HG03280 (cell line): Measurements from ENCODE around the gene FGF23.
"Not testable (repeated sequence)": the region's sequence is repeated elsewhere in the genome, so short reads cannot be mapped to it uniquely, and the experiment has no call there.

Experiments used
- ATAC-seq: cut with Tn5 transposase; IDR thresholded peaks from one replicate; pipeline ENCODE4 v1.9.1; 2021; ENCODE audit warnings: mild to moderate bottlenecking, moderate library complexity; ENCODE audit not compliant: unreplicated experiment

The FGF23 gene

DNA sequence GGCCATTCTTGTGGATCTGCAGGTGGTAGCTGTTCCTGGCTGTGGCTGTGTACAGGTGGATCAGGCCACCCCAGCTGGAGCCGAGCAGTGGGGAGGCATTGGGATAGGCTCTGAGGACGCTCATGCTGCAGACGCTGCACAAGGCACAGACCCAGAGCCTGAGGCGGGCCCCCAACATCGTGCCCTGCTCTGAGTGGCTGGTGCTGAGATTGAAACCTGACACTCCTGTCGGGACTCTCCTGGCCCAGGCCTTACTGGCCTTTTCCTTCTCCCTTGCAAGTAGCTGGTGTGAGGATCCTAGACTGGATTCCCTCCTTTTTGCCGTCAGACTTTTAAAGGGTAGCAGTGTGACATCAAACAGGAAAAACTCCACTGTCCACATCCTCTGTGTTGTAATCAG, at the start of gene FGF23:
FGF23 (minus strand) TSS at position 308 of the 400 bp plus-strand sequence; CDS start at position 178, 130 bp downstream.
- no peak for ATAC-seq

DNA sequence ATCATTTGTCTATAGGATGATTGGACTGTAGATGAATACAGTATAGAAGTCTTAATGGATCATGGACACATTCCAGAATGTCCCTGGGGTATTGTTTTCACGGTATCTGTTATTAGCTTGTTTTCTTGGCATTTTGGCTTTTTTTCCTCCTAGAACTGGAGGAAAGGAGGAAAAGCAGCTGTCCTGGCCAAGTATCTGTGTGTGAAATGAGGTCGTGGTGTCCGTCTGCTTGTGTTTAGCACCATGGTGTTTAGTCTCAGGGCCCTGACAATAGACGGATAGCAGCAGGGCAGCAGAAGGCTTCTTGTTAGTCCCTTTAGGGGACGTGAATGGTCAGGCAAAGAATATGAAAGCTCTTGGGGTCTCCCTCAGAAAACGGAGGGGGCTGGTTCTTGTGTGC, 44.9 kb upstream of the FGF23 start:
- no peak for ATAC-seq

DNA sequence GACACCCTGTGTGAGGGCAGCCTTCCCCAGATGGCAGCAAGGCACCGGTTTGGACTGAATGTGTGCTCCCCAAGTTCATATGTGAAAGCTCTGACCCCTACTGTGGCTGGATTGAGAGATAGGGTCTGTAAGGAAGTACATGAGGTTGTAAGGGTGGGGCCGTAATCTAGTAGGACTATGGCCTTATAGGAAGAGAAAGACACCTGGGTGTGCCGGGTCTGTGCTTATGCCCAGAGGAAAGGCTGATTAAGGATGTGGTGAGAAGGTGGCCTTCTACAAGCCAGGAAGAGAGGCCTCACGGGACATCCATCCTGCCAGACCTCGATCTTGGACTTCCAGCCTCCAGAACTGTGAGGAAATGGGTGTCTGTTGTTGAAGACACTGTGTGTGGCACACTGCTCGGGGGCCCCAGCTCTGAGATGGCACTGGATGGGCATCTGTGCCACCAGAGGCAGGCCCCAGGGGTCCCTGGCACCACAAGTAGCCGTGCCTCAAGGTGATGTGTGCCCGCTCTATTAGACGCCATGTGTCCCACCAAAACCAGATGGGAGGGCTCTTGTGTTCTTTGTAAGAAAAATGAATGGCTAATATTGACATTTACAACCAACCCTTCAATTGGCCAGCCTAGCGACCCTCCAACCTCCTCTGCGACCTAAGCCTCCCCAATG, 44.1 kb upstream of the FGF23 start:
- no peak for ATAC-seq

DNA sequence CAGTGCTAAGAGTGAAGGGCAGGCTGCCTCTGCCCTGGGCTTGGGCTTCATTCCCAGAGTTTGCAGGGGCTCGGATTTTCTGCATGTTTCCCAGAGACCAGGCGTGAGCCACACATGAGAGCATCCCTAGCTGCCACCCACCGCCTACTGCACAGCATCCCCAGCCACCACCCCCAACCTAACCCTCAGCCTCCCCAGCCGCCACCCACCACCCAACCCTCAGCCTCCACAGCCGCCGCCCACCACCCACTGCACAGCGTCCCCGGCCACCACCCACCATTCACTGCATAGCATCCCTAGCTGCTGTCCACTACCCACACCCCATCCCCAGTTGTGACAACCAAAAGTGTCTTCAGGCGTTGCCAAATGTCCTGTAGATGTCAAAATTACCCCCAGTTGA, 43.5 kb upstream of the FGF23 start:
- ATAC-seq: no peak

DNA sequence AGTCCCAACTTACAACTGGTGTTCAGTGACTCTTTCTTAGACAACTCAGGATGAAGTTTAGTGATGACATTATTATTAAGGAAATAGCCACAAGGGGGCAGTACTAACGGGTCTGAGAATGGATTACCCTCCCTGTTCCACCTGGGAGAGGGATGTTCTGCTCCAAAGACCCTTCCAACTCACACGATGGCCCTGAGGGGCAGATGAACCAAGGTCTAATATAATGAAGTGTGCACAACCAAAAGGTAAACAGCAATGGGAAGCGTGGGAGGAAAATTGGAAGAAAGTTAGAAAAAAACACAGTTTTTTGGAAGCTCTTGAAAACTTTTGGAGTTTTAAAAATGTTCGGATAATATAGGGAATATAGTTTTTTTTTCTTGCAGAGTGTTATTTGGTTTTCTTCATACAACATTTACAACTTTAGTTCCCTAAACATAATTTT, 42.1 kb upstream of the FGF23 start:
- no peak for ATAC-seq

DNA sequence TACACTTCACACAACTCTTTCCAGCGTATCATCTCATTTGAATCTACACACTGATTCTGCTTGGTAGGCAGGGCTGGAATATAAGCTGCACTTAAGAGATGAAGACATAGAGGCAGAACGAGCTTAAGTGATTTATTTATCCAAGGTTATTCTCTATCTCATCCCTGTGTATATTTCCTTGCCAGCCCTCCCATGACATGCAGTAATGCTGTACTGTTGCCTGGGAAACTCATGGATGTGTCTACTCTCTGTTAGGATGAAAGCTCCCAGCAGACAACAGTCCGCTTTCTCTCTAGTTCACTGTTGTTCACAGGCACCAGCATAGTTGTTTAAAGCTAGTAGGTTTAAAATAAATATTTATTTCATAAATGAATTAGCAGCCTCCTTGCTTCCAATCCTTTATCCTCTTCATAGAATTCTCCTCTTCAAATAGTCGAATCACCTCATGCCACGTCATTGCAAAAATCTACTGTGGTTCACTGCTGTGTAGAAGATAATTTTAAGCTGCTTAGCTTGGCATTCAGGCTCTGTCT, 40.7 kb upstream of the FGF23 start:
- no peak for ATAC-seq

DNA sequence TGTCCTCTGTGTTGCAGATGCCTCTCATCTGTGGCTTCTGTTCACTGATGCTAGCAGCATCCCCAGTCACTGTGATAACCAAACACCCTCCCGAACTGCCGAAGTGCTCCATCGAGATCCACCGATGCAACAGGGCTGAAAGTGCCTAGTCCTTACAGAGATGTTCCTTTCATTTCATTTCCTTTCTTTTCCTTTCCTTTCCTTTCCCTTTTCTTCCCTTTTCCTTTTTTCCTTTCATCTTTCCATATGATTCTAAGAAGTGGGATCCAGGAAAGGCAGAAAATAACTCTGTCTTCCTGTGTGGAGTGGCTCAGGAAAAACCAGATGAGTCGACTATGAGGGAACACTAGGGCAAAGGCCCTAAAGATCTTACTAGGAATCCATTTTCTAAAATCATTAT, 39.4 kb upstream of the FGF23 start:
- no peak for ATAC-seq

DNA sequence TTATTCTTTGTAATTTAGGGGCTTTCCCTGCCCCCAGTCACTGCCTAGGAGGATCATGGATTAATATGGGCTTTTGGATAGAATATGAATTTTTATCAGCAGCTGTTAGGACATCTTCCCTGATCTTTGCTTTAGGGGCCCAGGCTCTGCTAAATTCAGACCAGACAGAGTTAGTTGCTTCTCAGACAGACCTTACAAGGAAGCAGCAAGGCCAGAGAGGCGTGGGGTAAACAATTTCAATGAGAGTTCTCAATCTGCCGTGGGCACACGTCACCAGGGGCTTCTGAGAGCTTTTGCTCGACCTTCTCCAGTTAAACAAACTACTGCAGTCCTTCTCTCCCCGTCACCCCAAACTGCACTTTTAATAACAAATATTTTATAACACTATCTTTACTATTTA, 38.4 kb upstream of the FGF23 start:
- no peak for ATAC-seq

DNA sequence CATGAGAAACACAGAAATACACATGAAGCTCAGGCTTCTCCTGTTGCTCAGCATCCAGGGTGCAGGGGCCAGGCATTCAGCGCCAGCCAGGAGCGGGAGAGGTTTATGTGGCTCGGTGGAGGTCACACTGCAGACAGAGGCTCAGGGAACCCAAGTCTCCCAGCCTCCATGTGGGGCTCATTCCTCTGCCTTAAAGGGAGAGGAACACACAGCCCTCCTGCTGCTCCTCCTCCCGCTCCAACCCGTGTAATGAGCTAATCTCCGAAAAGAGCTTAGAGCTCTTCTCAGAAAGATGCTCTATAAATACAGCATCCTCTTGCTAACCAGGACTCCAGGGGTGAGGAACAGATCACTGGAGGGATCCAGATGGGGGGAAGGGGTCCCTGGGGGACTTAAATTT, 37.9 kb upstream of the FGF23 start:
- ATAC-seq: no peak

DNA sequence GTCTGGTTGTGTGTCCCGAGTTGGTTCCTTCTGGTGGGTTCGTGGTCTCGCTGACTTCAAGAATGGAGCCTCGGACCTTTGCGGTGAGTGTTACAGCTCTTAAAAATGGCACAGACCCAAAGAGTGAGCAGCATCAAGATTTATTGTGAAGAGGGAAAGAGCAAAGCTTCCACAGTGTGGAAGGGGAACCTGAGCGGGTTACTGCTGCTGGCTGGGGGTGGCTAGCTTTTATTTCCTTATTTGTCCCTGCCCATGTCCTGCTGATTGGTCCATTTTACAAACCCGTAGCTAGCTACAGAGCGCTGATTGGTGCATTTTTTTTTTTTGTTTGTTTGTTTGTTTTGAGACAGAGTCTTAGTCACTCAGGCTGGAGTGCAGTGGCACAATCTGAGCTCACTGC, 36.8 kb upstream of the FGF23 start:
- ATAC-seq: no peak

DNA sequence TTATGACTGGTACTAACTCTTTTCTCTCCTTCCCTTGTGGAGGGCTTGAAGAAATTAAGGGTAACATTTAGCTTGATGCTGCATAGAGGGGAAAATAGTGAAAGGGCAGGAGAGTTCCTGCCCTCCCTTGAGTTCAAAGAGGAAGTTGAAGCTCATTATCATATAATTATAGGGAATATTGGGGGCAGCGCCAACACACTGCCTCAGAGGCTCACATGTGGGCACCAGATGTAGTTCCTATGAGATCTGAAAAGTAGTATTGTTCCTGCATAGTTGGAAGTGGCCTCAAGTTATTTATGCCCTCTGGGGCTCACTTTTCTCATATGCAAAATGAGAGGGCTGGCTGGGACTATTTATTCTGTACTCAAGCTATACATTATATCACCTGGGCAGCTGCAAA, 33.0 kb upstream of the FGF23 start:
- no peak for ATAC-seq

DNA sequence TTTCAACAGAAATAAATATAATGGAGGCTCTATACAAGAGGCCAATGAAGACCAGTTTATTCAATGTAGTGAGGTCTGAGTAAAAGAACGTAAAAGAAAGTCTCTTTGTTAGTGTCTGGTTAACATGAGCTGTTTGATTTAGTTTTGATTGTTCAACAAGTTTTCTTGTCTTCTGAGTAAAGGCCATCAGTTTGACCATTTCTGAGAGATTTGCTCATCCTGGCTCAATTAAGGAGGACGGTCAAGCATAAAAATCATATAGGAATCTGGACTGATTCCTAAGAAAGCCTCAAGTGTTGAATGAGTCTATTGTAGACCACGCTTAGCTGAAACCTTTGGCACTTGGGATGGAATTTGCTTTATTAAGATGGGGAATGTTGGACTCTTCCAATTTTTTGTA, 32.5 kb upstream of the FGF23 start:
- ATAC-seq: no peak

DNA sequence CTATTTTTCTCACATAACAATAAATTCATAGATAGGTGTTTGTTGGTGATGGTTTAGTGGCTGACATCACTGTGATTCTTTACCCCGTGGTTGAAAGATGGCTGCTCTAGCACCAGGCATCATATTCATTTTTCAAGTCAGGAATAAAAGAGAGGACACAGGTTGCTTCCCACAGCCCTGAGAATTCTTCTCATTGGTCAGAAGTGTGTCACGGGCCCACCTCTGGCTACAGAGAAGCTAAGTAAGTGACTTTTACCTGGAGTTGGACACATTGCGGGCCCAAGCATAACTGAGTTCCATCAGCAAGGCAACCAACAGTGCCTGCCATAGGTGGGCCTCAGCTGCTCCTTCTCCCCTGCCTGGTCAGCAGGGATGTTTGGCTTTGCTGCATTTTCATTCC, 27.6 kb upstream of the FGF23 start:
- no peak for ATAC-seq

DNA sequence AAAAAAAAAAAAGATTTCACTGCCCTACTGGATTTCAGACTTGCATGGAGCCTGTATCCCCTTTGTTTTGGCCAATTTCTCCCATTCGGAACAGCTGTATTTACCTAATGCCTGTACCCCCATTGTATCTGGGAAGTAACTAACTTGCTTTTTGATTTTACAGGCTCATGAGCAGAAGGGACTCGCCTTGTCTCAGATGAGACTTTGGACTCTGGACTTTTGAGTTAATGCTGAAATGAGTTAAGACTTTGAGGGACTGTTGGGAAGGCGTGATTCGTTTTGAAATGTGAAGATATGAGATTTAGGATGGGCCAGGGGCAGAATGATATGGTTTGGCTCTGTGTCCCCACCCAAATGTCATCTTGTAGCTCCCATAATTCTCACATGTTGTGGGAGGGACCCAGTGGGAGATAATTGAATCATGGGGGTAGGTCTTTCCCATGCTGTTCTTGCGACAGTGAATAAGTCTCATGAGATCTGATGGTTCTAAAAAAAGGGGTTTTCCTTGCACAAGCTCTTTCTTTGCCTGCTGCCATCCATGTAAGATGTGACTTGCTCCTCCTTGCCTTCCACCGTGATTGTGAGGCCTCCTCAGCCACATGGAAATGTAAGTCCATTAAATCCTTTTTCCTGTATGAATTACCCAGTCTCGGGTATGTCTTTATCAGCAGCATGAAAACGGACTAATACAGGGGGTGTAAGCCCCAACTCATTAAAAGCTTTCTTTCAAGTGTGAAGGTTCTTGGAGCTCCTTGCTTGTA, 25.5 kb upstream of the FGF23 start:
- not testable (repeated sequence) for ATAC-seq

DNA sequence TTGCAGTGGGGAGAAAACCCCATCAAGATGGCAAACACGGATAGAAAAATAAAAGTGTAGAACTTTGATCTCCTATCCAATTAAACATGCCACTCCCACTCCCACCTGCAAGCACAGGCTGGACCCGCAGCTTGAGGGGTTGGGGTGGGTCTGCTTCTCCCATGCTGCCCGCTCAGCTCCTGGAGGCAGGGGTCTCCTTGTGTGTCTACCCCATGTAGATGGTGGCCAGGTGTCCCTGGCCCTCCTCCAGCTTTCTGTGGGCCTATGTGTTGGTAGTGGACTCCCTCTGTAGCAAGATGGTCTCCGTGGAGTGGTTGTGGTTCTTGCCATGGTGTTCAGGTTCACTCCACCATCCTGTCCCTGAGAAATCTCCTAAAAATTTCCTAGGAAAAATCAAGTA, 23.5 kb upstream of the FGF23 start:
- ATAC-seq: no peak

DNA sequence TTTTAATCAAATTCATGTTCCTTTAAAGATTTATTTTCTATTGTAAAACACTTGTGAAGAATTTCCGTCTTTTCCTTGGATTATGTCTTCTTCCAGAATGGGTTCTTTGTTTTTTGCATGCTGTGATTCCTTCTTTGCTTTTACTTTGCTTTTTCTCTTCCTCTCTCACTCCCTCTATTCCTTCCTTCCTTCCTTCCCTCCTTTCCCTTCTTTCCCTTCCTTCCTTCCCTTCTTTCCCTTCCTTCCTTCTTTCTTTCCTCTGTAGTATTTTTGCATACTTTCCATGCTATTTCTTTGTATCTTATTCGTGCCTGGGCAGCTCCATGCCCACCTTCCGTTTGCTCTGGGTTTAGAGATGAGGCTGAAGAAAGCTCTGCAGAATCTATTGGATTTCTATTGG, 21.6 kb upstream of the FGF23 start:
- ATAC-seq: no peak

DNA sequence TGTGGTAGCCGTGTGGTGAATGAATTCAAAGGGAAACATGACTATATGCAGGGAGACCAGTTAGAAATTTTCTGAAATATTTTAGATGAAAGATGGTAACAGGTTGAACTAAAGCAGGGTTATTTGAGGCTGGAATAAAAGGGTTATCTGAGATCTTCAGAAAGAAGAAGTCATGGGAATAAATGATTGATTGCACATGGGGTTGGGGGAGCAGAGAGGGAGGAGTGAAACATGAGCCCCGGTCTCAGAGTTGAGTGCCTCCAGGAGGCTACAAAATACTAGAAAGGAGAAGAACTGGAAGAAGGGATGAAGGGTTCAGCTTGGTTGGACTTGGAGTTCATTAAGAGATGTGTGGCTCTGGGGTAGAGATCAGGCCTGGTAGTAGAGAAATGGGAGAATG, 16.3 kb upstream of the FGF23 start:
- ATAC-seq: no peak

DNA sequence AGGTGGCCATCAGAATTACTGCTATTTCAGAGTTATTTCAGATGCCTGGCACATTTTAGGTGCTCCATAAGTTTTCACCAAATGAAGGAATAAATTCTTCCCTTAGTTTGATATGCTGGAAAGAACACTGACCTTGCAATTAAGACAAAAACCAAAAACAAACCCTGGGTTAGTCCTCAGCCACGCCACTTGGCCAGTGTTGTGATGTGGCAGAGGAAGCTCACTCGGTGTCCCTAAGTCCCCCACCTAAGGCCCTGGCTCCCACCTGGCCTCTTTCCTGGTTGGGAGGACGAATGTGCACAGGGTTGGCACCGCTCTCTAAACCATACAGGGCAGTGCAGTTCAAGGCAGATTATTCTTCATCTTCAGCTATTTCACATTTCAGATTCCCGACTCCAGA, 13.7 kb upstream of the FGF23 start:
- no peak for ATAC-seq

DNA sequence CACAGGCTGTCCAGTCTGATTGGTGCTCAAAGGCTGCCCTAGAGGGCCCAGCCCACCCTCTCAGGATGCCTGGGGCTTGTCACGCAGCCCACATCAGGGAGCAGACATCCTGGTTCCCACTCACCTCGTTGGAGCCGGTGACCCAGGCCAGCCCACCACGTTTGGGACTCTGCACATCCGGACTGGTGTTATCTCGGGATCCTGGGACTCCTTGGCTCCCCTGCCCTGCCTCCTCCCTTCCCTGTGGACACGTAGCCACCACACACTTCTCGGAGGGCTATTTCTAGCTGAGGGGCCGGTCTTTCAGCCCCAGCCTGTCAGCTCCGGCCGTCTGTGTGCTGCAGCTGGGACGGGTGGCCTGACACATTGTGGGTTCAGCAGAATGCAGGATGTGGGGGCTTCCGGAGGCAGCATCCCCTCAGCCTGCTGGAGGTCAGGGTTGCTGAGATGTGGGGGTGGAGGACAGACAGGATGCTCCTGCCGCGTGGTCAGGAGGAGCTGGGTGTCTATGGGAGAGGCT, 12.8 kb upstream of the FGF23 start:
- no peak for ATAC-seq

DNA sequence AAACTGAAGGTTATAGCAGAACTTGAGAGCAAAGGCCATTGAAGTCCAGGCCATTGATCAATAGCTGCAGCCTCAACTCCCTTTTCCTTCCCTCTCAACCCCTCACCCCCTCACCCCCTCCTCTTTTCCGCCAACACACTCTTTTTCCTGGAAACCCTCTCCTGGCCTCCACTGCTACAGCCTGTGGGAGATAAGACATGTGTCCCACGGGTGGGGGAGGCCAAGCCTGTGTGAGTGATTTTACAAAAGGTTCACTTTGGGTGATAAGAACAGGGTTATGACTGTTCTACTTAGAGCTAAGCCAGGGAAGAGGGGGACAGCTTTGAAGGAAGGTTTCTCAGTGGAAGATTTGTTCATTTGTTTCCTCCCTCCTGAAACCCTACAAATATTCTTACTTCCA, 9.2 kb upstream of the FGF23 start:
- ATAC-seq: no peak

DNA sequence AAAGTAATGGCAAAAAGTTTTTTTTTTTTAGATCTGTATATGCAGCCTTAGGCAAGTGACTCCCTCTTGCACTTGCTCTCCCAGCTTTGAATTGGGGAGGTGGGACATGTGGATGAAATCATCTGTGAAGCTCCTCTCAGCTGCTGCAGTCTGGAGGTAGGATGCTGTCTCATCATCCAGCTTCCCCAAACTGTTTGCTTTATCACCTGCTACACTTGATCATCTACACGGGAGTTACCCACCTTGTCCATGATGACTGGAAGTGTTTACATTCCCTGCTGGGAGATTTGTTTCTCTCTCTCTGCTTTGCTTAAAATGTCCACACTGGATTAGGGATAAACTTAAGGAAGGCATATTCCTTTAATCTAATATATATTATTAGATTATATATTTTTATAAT, 8.5 kb upstream of the FGF23 start:
- no peak for ATAC-seq

DNA sequence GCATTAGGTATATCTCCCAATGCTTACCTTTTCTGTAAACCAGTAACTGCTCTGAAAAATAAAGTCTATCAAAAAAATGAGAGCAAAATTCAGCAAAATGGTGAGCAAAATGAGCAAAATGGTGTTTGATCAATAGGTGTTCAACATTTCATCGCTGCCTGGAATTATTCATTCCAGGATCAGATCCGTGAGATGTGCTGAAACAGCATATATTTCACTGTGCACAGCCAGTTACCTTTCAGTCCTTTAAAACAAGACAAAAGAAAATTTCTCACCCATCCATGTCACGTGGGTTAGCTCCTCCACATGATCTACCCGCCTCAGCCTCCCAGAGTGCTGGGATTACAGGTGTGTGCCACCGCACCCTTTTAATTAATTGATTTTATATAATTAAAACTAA, 8.1 kb upstream of the FGF23 start:
- ATAC-seq: no peak
